Astrocyte (in vitro differentiated cells and primary cell): ENCODE results near the gene ACAP3. TPM values are rescaled to one million over a fixed set of nuclear protein-coding genes. Genes with fewer than 3 reads are reported as not detected.

ENCODE experiments used
- DNase-seq: peaks from one replicate; pipeline ENCODE4 v3.0.0-alpha.2; 2010; ENCODE audit warnings: low read depth
- FAIRE-seq: peaks from 2 replicates; lab custom pipeline; 2011; peaks lifted over from hg19 to GRCh38; lab: Jason Lieb, UNC
- H2AFZ ChIP-seq: 2 replicates; pipeline ENCODE4 v1.6.0; 2012; ENCODE audit warnings: low read depth, low read length, inconsistent platforms
- H3K27ac ChIP-seq: 2 replicates; pipeline ENCODE4 v1.5.1; 2011; ENCODE audit warnings: low read depth, low read length, inconsistent platforms
- H3K27me3 ChIP-seq: 2 replicates; pipeline ENCODE4 v1.6.0; 2011; ENCODE audit warnings: low read length, inconsistent platforms; ENCODE audit not compliant: insufficient read depth
- H3K36me3 ChIP-seq: 2 replicates; pipeline ENCODE4 v1.5.1; 2011; ENCODE audit warnings: low read length, inconsistent platforms; ENCODE audit not compliant: insufficient read depth
- H3K4me1 ChIP-seq: 2 replicates; pipeline ENCODE4 v1.5.1; 2011; ENCODE audit warnings: low read length, inconsistent platforms; ENCODE audit not compliant: insufficient read depth
- H3K4me2 ChIP-seq: 2 replicates; pipeline ENCODE4 v1.6.0; 2012; ENCODE audit warnings: low read length, inconsistent platforms
- H3K4me3 ChIP-seq: 2 replicates; pipeline ENCODE4 v1.5.1; 2011; ENCODE audit warnings: low read depth, mild to moderate bottlenecking, low read length, inconsistent platforms; ENCODE audit not compliant: insufficient read depth
- H3K79me2 ChIP-seq: 2 replicates; pipeline ENCODE4 v1.6.0; 2012; ENCODE audit warnings: mild to moderate bottlenecking, low read length, inconsistent platforms; ENCODE audit not compliant: insufficient read depth
- H3K9ac ChIP-seq: 2 replicates; pipeline ENCODE4 v1.6.0; 2012; ENCODE audit warnings: mild to moderate bottlenecking, low read length, inconsistent platforms
- H3K9me3 ChIP-seq: 2 replicates; pipeline ENCODE4 v1.5.1; 2012; ENCODE audit warnings: low read depth, mild to moderate bottlenecking, low read length, inconsistent platforms; ENCODE audit not compliant: insufficient read depth
- H4K20me1 ChIP-seq: 2 replicates; pipeline ENCODE4 v1.6.0; 2012; ENCODE audit warnings: low read length, inconsistent platforms; ENCODE audit not compliant: insufficient read depth
- H3K27ac Mint-ChIP-seq: one replicate; pipeline ENCODE4 v1.8.0; 2021; ENCODE audit warnings: mild to moderate bottlenecking, mixed read lengths; ENCODE audit not compliant: unreplicated experiment
- H3K27me3 Mint-ChIP-seq: one replicate; pipeline ENCODE4 v1.8.0; 2021; ENCODE audit warnings: low read depth, mixed read lengths; ENCODE audit not compliant: unreplicated experiment
- H3K36me3 Mint-ChIP-seq: one replicate; pipeline ENCODE4 v1.8.0; 2021; ENCODE audit warnings: low read depth, mixed read lengths; ENCODE audit not compliant: unreplicated experiment
- H3K4me1 Mint-ChIP-seq: one replicate; pipeline ENCODE4 v1.8.0; 2021; ENCODE audit warnings: low read depth, mixed read lengths; ENCODE audit not compliant: unreplicated experiment
- H3K4me3 Mint-ChIP-seq: one replicate; pipeline ENCODE4 v1.8.0; 2021; ENCODE audit warnings: mild to moderate bottlenecking, moderate library complexity, mixed read lengths; ENCODE audit not compliant: unreplicated experiment
- H3K9me3 Mint-ChIP-seq: one replicate; pipeline ENCODE4 v1.8.0; 2021; ENCODE audit warnings: mild to moderate bottlenecking, mixed read lengths; ENCODE audit not compliant: unreplicated experiment
- EZH2 ChIP-seq: IDR thresholded peaks from 2 replicates; pipeline ENCODE4 v1.6.1; 2012; ENCODE audit warnings: mild to moderate bottlenecking, low read length, inconsistent platforms; ENCODE audit not compliant: insufficient read depth
- total RNA-seq: library from RNA; stranded (reverse); gene quantifications from 2 replicates; pipeline ENCODE4 v1.2.1, GENCODE V29; 2021
- TF ChIP-seq, protein P1 (sequence below): IDR thresholded peaks from 2 replicates; pipeline ENCODE4 v1.5.1; 2011; ENCODE audit warnings: low read depth, mild to moderate bottlenecking, inconsistent platforms, low read length, moderate library complexity; ENCODE audit not compliant: insufficient read depth

Gene ACAP3
- total RNA-seq, 1 donor from 2014 or later: 64.0 TPM

DNA sequence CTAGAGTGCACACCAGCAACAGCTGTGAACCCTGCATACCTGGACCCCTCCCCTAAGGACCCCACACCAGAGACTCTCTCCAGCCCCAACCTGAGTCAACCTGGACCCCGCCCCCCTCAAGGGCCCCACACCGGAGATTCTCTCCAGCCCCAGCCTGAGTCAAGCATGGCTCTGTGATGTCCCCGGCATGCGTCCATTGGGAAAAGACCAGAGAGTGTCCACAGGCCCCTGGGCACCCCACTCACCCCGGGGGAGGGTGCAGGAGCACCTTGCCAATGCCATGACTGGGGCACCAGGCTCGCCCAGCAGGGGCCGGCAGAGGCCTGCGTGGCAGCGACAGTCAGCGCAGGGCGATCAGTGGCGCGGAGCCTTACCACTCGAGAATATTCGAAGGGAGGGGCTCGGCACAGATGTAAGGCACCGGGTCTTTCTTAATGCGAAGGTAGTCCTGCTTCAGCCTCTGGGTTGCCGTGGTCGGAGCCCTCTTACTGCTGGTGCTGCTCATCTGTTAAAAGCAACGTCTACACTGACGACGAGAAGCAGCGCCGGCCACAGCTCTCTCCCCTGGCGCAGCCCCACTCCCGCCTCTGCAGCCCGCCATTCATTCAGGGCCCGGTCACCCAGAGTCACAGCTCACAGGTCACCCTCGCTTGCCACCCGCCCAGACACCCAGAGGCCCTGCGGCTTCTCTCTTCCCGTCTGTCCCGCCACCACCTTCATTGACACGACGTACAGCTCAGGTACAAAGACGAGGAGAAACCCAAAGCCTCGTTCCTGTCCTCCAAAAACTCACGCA, 40.0 kb downstream of the ACAP3 start:
- Histone ChIP-seq H3K4me3 (no peak overlapping the region), H3K36me3 (peaks cover 10% of the 10 kb centered on the region), H2AFZ (no peak overlapping the region), H4K20me1 (peaks cover 51% of the 10 kb centered on the region), H3K4me1 (peaks cover 40% of the 10 kb centered on the region), H3K79me2 (peaks cover 79% of the 10 kb centered on the region), H3K9ac (no peak overlapping the region), H3K27ac (peak overlapping the region; percentile 21), H3K4me2 (no peak overlapping the region), H3K9me3 (no peaks in the 10 kb centered on the region), H3K27me3 (no peaks in the 10 kb centered on the region)
- no peaks in the 10 kb centered on the region for H3K27me3 Mint-ChIP-seq
- no peak for DNase-seq
- no peak overlapping the region for H3K4me3 Mint-ChIP-seq
- no peak for TF ChIP-seq EZH2
- TF ChIP-seq, protein P1, sequence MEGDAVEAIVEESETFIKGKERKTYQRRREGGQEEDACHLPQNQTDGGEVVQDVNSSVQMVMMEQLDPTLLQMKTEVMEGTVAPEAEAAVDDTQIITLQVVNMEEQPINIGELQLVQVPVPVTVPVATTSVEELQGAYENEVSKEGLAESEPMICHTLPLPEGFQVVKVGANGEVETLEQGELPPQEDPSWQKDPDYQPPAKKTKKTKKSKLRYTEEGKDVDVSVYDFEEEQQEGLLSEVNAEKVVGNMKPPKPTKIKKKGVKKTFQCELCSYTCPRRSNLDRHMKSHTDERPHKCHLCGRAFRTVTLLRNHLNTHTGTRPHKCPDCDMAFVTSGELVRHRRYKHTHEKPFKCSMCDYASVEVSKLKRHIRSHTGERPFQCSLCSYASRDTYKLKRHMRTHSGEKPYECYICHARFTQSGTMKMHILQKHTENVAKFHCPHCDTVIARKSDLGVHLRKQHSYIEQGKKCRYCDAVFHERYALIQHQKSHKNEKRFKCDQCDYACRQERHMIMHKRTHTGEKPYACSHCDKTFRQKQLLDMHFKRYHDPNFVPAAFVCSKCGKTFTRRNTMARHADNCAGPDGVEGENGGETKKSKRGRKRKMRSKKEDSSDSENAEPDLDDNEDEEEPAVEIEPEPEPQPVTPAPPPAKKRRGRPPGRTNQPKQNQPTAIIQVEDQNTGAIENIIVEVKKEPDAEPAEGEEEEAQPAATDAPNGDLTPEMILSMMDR: no peak
- H3K27ac Mint-ChIP-seq: peak overlapping the region; percentile 58
- H3K9me3 Mint-ChIP-seq: no peaks in the 10 kb centered on the region
- no peak for FAIRE-seq
- peaks cover 17% of the 10 kb centered on the region for H3K36me3 Mint-ChIP-seq
- H3K4me1 Mint-ChIP-seq: peaks cover 41% of the 10 kb centered on the region

- Histone ChIP-seq H3K4me3 (no peak overlapping the region), H3K4me1 (peaks cover 20% of the 10 kb centered on the region), H2AFZ (no peak overlapping the region), H4K20me1 (peaks cover 34% of the 10 kb centered on the region), H3K9ac (peak overlapping the region; percentile 82), H3K4me2 (peak overlapping the region; percentile 66), H3K9me3 (no peaks in the 10 kb centered on the region), H3K27me3 (no peaks in the 10 kb centered on the region), H3K36me3 (peaks cover 15% of the 10 kb centered on the region), H3K27ac (peak overlapping the region; percentile 97), H3K79me2 (peaks cover 74% of the 10 kb centered on the region)
- Mint-ChIP-seq H3K4me1 (peaks cover 25% of the 10 kb centered on the region), H3K27ac (peak overlapping the region; percentile 98), H3K4me3 (peak overlapping the region; percentile 57), H3K9me3 (no peaks in the 10 kb centered on the region), H3K27me3 (no peaks in the 10 kb centered on the region), H3K36me3 (peaks cover 15% of the 10 kb centered on the region)
- DNase-seq (peak; percentile 98), FAIRE-seq (peak; percentile 89)
- no peak for TF ChIP-seq EZH2
- TF ChIP-seq, protein P1: peak; percentile 58
Measured at GRCh38 chr1:1264868-1265272, 42.9 kb downstream of the ACAP3 start.

GRCh38 chr1:1264026-1264425, 43.7 kb downstream of the ACAP3 start:
- no peak for FAIRE-seq
- Histone ChIP-seq H3K36me3 (peaks cover 15% of the 10 kb centered on the region), H3K4me2 (peak overlapping the region; percentile 16)

More at GRCh38 chr1:1264026-1264425, 43.7 kb downstream of the ACAP3 start:
- TF ChIP-seq, protein P1: no peak
- TF ChIP-seq EZH2: no peak
- no peaks in the 10 kb centered on the region for H3K9me3 ChIP-seq
- peak overlapping the region; percentile 56 for H3K9ac ChIP-seq
- H3K79me2 ChIP-seq: peaks cover 72% of the 10 kb centered on the region
- H3K27ac ChIP-seq: peak overlapping the region; percentile 97
- H3K9me3 Mint-ChIP-seq: no peaks in the 10 kb centered on the region
- H3K27ac Mint-ChIP-seq: peak overlapping the region; percentile 98
- peak overlapping the region; percentile 58 for H3K4me3 Mint-ChIP-seq
- no peak for DNase-seq
- peaks cover 38% of the 10 kb centered on the region for H4K20me1 ChIP-seq
- H2AFZ ChIP-seq: no peak overlapping the region
- peaks cover 20% of the 10 kb centered on the region for H3K4me1 ChIP-seq
- H3K27me3 Mint-ChIP-seq: no peaks in the 10 kb centered on the region
- peaks cover 25% of the 10 kb centered on the region for H3K4me1 Mint-ChIP-seq
- H3K4me3 ChIP-seq: no peak overlapping the region
- peaks cover 15% of the 10 kb centered on the region for H3K36me3 Mint-ChIP-seq
- no peaks in the 10 kb centered on the region for H3K27me3 ChIP-seq
